K562 (cell line): Measurements from ENCODE around the gene LRRC8A.

Experiments used
- CREB5 ChIP-seq: fragments of 250-450 bp; sonication (Bioruptor Pico); IDR thresholded peaks from 2 replicates; pipeline ENCODE4 v1.5.0; 2020; ENCODE audit warnings: mild to moderate bottlenecking
- CTCF ChIP-seq, 3 experiments: IDR thresholded peaks in 2 of 3; conservative IDR thresholded peaks in 1 of 3; 2 replicates each; pipeline ENCODE4 v1.5.1; 2011 to 2012; ENCODE audit warnings: low read length in 3 of 3, mild to moderate bottlenecking in 3 of 3, control low read depth in 2 of 3, improper control_type of control experiment in 1 of 3, inconsistent platforms in 1 of 3, low read depth in 1 of 3, mixed read lengths in 1 of 3, moderate library complexity in 1 of 3; ENCODE audit not compliant: insufficient read depth in 2 of 3
- DLX4 ChIP-seq: fragments of 250-450 bp; sonication (Bioruptor Pico); IDR thresholded peaks from 2 replicates; pipeline ENCODE4 v1.6.1; 2021; ENCODE audit warnings: mild to moderate bottlenecking
- EHMT2 ChIP-seq: fragments of 450-650 bp; IDR thresholded peaks from 2 replicates; pipeline ENCODE4 v1.6.1; 2018; ENCODE audit warnings: antibody characterized with exemption
- ILK ChIP-seq: fragments of 450-650 bp; IDR thresholded peaks from 2 replicates; pipeline ENCODE4 v1.6.1; 2016; ENCODE audit warnings: missing genetic modification characterization, low read depth, mild to moderate bottlenecking, missing compliant biosample characterization, moderate library complexity, borderline replicate concordance
- KDM4B ChIP-seq, 2 experiments: fragments of 450-650 bp in 1 of 2; sonication (generic) in 1 of 2; IDR thresholded peaks; 2 replicates each; pipeline ENCODE4 v1.6.1; 2016 to 2017; ENCODE audit warnings: borderline replicate concordance in 2 of 2, antibody characterized with exemption in 1 of 2, low read depth in 1 of 2, mild to moderate bottlenecking in 1 of 2
- ZFP36 ChIP-seq: fragments of 150-350 bp; IDR thresholded peaks from 2 replicates; pipeline ENCODE4 v1.6.1; 2018; ENCODE audit warnings: low read length, low read depth; ENCODE audit not compliant: partially characterized antibody
- ZNF197 ChIP-seq: fragments of 200-800 bp; sonication (Bioruptor generic); IDR thresholded peaks from 2 replicates; pipeline ENCODE4 v1.6.1; 2016; ENCODE audit warnings: low read depth, missing genetic modification characterization, missing compliant biosample characterization

DNA sequence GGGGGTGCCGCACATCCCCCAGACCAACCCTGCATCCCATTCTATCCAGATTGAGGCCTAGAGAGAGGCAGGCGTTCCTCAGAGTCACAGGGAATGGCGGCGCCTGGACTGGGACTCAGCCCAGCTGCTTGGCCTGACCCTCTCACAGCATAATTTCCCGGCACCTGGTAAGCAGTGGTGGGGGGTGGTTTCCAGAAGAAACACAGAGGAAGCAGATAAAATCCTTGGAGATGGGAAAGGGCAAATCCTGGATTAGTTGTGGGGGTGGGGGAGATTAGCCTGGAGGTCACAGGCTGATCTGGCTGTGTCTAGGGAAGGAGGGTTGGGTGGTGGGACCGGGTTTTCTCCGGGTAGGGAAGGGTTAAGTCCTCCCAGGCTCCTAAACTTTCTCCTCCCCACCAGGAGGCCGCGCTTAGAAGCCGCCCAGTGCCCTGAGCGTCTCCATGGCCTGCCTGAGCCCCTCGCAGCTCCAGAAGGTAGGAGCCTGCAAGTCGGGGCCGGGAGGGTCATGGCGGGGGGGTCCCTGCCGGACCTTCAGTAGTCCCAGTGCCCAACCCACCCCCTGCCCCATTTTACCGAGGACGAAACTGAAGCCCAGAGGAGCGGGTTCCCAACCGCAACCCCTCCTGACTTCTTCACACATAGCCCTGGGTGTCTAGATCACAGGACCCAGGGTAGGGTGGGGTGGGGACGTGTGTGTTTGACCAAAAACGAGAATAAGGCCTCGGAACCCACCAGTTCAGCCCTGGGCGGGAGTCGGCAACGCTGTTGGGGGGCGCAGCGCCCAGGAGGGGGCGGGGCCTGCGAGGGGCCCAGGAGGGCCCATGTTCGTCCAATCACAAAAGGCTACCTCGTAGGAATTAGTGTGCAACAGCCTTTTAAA lies 40.2 kb downstream of the LRRC8A start:
- TF ChIP-seq EHMT2 (no peak), ILK (no peak), CREB5 (CRISPR knock-in tag) (no peak), ZFP36 (no peak), DLX4 (CRISPR knock-in tag) (no peak), CTCF (IDR thresholded peaks at IDR 0.05 in 2 of 3, conservative IDR thresholded peaks at IDR 0.05 in 1 of 3; ENCODE audit: insufficient read depth in 2 of 3, low read depth in 1 of 3, low read length in 3 of 3) (no peak), ZNF197 (CRISPR knock-in tag) (no peak), KDM4B (IDR thresholded peaks at IDR 0.05; ENCODE audit: borderline replicate concordance in 2 of 2, low read depth in 1 of 2) (no peak)
